ENCODE data around the gene DNAH7. TPM values are rescaled to one million over a fixed set of nuclear protein-coding genes. Genes with fewer than 3 reads are reported as not detected.

Gene DNAH7
- total and polyA plus RNA-seq, 9 donors: 0.30 to 27.3 (median 1.6) TPM

- intact Hi-C loops (cut with DNase I): no loop called here
- Histone ChIP-seq H3K9me3 (no peaks in the 10 kb centered on the region), H3K4me1 (ENCODE audit: insufficient read depth) (no peaks in the 10 kb centered on the region), H3K4me3 (no peak overlapping the region), H3K36me3 (no peaks in the 10 kb centered on the region), H3K27ac (no peak overlapping the region), H3K27me3 (no peaks in the 10 kb centered on the region)
- DNase-seq: no peak
- 91 to 96% (median 93%) methylated on average over 4 of the region's 4 CpGs for WGBS, 3 donors
- no peak for TF ChIP-seq CTCF (IDR thresholded peaks at IDR 0.05)
- TF ChIP-seq EP300 (IDR thresholded peaks at IDR 0.05): no peak
- TF ChIP-seq POLR2A (IDR thresholded peaks at IDR 0.05): no peak
Measured at GRCh38 chr2:195848119-195848899, 220.3 kb downstream of the DNAH7 start.

- H3K27me3 ChIP-seq: no peaks in the 10 kb centered on the region
- DNase-seq: no peak
- no peaks in the 10 kb centered on the region for H3K9me3 ChIP-seq
- no peak overlapping the region for H3K27ac ChIP-seq
- no peaks in the 10 kb centered on the region for H3K36me3 ChIP-seq
- intact Hi-C loops (cut with DNase I): no loop called here
- TF ChIP-seq EP300 (IDR thresholded peaks at IDR 0.05) (no peak), POLR2A (IDR thresholded peaks at IDR 0.05) (no peak), CTCF (IDR thresholded peaks at IDR 0.05) (no peak)
- no peak overlapping the region for H3K4me3 ChIP-seq
- no peaks in the 10 kb centered on the region for H3K4me1 ChIP-seq (ENCODE audit: insufficient read depth)
- WGBS, 3 donors: 35 to 41% (median 37%) methylated on average over 3 of the region's 3 CpGs
Measured at GRCh38 chr2:195842932-195843331, 225.7 kb downstream of the DNAH7 start.

GRCh38 chr2:195838002-195838401 is 230.6 kb downstream of the DNAH7 start:
- Histone ChIP-seq H3K36me3 (no peaks in the 10 kb centered on the region), H3K27me3 (no peaks in the 10 kb centered on the region), H3K9me3 (no peaks in the 10 kb centered on the region), H3K27ac (no peak overlapping the region), H3K4me3 (no peak overlapping the region), H3K4me1 (ENCODE audit: insufficient read depth) (no peaks in the 10 kb centered on the region)
- WGBS, 3 donors: 65 to 79% (median 74%) methylated on average over 1 of the region's 1 CpG
- intact Hi-C loops (cut with DNase I): no loop called here
- TF ChIP-seq CTCF (IDR thresholded peaks at IDR 0.05): no peak
- TF ChIP-seq POLR2A (IDR thresholded peaks at IDR 0.05): no peak
- no peak for TF ChIP-seq EP300 (IDR thresholded peaks at IDR 0.05)
- no peak for DNase-seq

- no peak for DNase-seq
- TF ChIP-seq EP300 (IDR thresholded peaks at IDR 0.05) (no peak), CTCF (IDR thresholded peaks at IDR 0.05) (no peak), POLR2A (IDR thresholded peaks at IDR 0.05) (no peak)
- Histone ChIP-seq H3K27me3 (no peaks in the 10 kb centered on the region), H3K4me1 (ENCODE audit: insufficient read depth) (no peaks in the 10 kb centered on the region), H3K9me3 (no peaks in the 10 kb centered on the region), H3K27ac (no peak overlapping the region), H3K36me3 (no peaks in the 10 kb centered on the region), H3K4me3 (no peak overlapping the region)
- 98 to 100% (median 100%) methylated on average over 2 of the region's 2 CpGs for WGBS, 3 donors
- intact Hi-C loops (cut with DNase I): no loop called here
Measured at GRCh38 chr2:195836002-195836401, 232.6 kb downstream of the DNAH7 start.

Data from ovary (tissue), 9 donors.